GM18867 (cell line): ENCODE measurements around the gene CYP46A1.
A peak's percentile ranks its signal among the peaks of the same experiment; 100 is the strongest.

Experiments used
- ATAC-seq: cut with Tn5 transposase; IDR thresholded peaks from one replicate; pipeline ENCODE4 v1.9.1; 2021; ENCODE audit warnings: mild to moderate bottlenecking, moderate library complexity; ENCODE audit not compliant: unreplicated experiment

The CYP46A1 gene

DNA sequence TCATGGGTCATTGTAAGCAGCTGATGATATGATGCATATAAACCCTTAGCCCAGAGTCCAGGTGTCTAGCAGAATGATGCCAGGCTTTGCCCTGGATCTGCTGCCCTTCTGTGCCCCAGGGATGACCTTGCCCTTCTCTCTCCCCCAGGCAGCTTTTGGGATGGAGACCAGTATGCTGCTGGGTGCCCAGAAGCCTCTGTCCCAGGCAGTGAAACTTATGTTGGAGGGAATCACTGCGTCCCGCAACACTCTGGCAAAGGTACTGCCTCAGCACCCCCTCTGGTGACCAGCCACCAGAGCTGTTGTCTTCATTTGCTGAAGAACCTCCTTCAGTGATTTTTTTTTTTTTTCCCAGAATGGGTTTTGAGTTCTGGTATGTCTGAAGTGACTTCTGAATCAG, 23.3 kb downstream of the CYP46A1 start:
- ATAC-seq = no peak

DNA sequence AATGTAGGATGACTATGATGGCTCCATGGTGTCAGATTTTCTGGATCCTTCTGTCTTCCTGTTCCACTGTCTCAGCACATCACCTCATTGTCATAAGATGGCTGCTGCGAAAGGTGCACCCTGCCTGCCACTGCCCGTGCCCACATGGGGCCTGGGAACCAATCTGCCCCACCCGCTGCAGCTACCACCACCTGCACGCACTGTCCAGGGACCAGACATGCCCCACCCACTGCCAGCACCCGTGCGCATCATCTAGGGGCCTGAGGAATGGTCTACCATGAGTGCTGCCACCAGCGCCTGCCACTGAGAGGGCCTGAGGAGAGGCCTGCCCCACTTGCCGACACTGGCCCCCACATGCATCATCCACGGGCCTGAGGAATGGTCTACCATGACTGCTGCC, 23.8 kb downstream of the CYP46A1 start:
- ATAC-seq = no peak

DNA sequence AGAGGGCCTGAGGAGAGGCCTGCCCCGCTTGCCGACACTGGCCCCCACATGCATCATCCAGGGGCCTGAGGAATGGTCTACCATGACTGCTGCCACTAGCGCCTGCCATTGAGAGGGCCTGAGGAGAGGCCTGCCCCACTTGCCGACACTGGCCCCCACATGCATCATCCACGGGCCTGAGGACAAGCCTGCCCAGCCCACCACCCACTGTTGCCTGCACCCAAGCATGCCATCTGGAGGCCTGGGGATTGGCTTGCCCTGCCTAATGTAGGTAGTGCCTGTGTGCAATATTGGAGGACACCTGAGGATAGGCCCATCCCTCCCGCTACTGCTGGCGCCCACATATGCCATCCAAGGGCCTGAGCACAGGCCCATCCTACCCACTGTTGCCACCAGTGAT, 24.4 kb downstream of the CYP46A1 start:
- ATAC-seq = no peak

DNA sequence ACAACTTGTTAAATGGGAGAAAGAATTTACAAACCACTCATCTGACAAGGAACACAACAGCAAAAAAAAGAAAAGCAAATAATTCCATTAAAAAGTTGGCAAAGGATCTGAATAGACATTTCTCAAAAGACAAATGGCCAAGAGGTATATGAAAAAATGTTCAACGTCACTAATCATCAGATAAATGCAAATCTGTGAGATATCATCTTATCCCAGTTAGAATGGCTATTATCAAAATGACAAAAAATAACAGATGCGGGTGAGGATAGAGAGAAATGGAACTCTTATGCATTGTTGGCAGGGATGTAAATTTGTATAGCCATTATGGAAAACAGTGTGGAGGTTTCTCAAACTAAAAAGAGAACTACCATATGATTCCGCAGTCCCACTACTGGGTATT, 29.9 kb downstream of the CYP46A1 start:
- ATAC-seq = no peak

DNA sequence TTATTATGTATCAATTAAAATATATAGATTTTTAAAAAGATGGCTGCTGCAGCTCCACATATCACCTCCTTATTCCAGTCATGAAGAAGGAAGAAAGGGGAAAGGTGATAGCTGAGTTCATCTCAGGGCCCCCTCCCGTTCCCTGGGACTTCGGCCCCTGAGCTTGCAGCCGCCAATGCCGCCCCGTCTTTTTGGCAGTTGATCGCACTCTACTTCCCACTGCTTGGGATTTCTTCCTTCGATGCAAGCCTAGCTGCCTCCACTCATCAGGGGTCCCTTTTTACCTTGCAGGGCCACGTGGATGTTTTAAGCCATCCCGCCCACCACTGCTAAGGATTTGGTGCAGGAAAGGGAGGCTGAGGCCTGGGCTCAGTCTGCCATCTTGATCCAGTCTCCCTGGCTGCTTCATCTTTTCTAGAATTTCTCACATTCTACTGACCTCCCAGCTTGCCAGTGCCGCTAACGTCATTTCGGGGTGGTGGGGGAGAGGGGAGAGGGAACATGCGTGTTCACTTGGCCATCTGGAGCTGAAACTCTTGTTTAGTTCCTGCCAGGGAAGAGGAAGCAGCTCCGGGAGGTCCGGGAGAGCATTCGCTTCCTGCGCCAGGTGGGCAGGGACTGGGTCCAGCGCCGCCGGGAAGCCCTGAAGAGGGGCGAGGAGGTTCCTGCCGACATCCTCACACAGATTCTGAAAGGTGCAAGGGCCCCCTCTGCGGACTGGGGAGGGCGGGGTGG, 31.3 kb downstream of the CYP46A1 start:
- no peak for ATAC-seq

DNA sequence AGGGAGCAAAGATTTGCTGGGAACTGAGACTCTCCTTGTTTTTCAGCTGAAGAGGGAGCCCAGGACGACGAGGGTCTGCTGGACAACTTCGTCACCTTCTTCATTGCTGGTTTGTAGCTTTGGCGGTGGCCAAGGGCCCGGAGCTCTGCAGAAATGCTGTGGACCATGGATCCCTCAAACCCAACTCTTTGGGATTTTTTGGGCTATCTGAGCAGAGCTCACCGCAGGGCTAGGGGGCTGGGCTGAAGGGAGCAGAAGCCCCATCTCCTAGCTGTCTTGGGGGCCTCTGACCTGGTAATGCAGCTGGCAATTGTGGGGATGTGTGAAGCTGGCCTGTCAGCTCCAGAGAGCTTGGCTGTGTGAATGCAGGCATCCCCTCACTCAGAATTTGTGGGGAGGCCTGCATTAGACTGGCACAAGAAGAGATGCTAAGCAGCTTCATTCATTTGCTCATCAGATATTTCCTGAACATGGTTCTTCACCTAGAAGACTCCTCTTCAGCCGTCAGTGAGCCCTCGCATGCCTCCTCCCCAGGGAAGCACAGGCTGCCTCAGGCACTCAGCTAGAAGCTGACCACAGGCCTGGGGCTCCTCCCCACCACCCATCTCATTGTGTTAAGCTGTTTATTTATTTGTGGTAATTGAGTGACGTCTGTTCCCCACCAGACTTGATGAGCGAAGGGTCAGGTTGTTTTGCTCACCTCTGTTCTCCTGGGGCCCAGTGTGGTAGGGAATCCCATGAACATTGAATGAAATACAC, 32.2 kb downstream of the CYP46A1 start:
- ATAC-seq = no peak

DNA sequence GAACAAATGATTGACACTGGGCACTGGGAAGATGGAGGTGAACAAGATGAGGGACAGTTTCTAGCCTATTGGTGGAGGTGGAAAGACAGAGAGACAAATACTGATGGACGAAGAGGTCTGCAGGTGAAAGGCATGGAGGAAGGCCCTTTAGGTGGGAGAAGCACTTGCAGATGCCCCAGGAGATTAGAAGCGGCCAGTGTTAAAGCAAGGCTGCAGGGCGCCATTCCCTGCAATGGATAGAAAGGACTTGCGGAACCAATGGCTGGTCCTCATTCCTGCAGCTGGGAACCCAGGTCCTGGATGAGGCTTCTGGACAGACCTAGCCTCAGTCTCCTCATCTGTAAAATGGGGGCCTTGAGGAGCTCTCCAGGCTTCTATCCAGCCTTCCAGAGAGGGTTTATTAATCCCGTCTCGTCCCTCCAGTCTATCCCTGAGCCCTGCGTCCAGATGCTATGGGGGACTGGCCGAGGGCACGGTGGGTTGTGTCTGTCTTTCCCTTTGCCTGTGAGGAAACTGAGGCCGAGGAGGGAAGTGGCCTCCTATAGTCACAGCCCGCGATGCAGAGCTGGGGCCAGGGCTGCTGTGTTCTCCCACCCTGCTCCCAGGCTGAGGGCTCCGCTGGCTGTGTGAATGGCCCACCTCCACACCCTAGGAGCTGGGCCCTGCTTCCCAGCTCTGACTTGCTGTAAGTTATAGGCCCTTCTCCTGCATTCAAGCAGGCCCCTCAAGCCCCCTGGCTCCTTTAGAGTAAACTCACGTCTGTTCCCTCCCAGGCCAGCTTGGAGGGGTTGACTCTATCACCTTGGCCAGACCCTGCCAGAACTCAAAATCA, 33.0 kb downstream of the CYP46A1 start:
- no peak for ATAC-seq

DNA sequence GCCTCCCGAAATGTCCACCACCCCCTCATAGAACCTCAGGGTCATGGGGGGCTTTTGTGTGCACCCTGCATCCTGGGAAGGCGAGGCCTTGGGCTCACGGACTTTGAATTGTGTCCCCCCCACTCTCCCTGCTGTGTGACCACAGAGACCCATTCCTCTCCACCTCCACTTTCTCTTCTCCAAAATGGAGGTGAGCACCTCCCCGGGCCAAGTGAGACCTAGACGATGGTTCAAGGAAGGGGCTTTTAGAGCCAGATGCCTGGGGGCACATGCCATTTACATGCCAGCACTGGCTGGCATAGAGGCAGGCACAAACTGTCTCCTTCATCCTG, 33.5 kb downstream of the CYP46A1 start:
- ATAC-seq = no peak

DNA sequence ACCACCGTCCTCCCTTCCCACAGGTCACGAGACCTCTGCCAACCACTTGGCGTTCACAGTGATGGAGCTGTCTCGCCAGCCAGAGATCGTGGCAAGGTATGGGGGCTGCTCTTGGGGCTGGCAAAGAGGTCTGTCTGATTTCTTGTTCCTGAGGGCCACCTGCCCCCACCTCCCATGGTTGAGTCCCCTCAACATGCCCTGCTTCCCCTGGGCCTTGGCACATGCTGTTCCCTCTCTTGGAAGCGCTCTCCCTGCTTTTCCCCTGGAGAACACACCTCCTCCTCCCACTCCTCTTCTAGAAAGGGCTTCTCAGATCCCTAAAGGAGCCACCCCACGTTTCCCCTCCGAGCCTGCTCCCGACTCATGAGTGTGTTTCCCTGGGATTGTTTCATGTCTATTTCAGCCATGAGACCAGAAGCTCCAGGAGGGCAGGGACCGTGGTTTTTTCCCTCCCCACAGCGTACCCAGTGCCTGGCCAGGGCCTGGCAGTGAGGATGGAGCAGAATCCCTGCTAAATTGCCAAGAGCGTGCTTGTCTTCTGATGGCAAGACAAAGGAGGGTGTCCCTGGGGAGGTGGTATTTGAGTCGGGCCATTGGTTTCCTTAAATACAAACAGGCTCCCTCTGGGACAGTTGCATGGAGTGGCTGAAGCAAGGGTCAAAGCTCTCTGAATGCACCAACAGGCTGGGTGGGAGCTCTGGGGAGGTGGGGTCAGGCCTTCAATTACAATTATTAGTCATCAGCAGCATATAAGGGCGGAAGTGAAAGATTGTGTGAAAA, 34.1 kb downstream of the CYP46A1 start:
- peak; percentile 94 for ATAC-seq

DNA sequence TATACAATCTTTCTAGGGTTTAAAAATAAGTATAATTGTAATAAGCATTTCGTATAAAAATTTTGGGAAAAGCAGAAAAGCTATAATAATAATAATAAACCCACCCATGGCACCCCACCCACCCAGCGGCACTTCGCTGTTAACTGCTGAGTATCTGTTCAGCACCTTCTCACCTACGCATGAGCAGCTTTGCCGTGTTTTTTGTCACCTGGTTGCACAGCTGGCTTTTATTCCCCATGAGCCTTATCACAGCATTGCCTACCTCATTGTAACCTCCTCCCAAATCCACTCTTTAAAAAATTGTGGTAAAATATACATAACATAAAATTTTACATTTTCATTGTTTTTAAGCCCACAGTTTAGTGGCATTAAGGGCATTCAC, 34.7 kb downstream of the CYP46A1 start:
- ATAC-seq = peak; percentile 55

DNA sequence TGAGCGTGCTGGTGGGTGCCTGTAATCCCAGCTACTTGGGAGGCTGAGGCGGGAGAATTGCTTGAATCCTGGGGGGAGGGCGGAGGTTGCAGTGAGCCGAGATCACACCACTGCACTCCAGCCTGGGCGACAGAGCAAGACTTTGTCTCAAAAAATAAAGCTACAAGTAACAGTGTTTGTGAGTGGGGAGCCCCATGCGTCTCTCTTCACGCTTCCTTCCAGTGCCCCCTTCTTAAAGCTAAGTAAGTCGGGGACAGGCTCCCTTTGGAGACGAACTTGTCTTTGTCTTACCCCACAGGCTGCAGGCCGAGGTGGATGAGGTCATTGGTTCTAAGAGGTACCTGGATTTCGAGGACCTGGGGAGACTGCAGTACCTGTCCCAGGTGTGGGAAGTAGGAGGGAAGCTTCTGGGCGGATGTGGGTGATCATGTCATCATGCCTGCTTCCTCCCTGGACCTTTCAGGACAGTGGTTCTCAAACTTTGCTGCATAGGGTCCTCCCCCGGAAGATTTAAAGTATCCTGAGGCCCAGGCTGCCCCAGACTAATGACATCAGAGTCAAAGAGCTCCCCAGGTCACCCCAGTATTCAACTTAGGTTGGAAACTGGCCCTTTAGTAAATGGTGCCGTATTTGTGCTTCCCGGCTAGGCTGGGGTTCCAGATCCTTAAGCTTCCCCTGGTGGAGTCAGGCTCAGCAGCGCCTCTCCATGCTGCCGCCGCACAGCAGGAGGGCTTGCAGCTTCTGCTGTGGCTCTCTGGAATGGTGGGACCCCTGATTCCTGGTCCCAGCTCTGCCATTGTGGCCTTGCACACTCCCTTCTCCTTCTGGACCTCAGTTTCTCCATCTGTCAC, 37.1 kb downstream of the CYP46A1 start:
- ATAC-seq = no peak

DNA sequence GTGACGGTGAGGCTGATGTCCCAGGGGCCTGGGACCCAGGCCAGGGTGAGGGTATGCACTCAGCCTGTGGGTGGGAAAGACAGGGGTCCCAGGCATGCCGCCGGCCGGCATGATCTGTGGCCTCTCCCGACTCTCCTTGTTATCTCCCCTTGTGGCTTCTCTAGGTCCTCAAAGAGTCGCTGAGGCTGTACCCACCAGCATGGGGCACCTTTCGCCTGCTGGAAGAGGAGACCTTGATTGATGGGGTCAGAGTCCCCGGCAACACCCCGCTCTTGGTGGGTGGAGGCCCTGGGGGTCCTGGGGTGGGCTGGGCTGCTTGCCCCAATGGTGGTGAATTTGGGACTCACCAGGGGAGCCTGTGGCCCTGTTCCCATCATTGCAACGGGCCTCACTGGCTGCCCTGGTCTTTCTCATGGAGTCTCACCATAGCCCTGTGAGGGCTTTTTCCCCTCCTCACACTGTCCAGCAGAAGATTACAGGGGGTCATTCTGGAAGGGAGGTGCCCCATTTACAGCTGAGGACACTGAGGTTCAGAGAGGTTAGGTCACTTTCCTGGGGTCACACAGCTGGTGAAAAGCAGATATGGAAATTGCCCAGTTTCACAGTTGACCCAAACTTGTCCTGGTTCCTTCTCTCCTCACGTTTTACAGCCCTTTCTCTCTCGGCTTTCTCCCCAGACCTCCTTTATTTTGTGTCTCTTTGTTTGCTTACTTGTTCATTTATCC, 37.9 kb downstream of the CYP46A1 start:
- no peak for ATAC-seq

DNA sequence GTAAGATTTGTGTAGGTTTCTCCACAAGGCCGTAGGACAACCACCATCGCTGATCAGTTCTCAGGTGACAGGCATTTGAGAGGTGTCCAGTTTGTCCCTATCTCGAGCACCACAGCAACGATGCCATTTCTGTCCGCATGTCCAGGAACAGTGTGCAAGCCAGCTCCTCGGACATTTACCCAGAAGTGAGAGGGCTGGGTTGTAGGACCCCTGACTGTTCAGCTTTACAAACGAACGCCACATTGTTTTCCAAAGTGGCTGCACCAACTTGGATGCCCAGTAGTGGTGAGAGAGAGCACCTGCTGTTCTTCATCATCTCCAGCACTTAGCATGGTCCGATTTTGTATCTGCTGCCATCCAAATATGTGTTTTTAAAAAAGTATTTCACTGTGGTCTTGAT, 38.6 kb downstream of the CYP46A1 start:
- no peak for ATAC-seq

DNA sequence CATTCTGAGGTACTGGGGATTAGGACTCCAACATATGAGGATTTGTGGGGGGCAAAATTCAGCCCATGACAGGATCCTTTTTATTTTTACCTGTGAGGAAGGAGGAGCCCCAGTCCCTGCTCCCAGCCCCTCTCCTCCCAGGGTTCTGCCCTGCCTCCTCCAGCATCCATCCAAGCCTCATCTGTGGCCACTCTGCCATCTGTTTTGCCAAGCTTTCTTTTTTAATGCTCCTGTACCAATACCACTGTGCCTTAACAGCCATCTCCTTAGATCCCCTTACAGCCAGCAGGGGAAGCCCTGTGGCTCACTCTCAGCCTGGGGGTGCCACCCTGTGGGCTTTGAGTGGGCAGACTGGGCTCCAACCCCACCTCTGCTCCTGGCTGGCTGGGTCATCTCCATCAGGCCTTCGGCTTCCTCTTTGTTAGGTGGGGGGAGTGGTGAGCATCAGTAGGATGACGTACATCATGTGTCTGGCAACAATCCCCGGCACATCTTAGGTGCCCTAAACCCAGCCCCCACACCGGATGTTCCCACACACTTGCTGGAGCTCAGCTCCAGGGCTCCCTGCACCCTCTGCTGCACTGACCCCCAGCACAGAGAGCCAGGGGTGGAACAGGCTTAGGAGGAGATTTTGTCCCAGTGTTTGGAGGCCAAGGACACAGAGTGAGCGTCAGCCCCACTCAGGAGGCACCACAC, 40.2 kb downstream of the CYP46A1 start:
- no peak for ATAC-seq

DNA sequence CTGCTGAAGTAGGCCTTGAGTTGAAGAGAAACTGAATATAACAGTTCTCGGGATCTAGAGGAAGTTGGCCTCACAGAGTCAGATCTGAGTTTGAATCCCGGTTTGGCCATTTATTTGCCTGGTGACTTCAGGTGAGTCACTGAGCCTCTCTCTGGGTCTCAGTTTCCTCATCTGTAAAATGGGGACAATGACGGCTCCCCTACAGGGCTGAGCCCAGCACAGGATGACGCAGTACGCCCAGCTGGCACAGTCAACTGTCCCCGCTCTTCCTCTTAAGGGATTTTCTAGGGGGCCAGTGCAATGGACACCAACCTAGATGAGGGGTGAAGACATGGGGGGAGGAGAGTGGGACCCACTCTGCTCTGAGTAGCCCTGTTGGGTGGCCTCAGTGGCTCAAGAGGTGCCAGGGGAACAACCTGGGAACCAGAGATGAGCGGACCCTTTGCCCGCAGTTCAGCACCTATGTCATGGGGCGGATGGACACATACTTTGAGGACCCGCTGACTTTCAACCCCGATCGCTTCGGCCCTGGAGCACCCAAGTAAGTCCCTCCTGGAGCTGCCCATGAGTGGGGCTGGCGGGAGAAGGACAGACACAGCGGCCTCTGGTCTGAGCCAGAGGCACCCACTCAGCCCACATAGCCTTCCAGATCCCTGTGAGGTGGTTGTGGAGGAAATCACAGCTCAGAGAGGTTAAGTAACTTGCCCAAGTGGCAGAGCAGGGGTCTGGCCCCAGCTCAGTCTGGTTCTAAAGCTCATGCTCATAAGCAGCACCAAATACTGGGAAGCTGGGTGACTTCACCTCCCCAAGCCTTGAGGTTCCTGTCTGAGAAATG, 41.1 kb downstream of the CYP46A1 start:
- ATAC-seq = no peak

DNA sequence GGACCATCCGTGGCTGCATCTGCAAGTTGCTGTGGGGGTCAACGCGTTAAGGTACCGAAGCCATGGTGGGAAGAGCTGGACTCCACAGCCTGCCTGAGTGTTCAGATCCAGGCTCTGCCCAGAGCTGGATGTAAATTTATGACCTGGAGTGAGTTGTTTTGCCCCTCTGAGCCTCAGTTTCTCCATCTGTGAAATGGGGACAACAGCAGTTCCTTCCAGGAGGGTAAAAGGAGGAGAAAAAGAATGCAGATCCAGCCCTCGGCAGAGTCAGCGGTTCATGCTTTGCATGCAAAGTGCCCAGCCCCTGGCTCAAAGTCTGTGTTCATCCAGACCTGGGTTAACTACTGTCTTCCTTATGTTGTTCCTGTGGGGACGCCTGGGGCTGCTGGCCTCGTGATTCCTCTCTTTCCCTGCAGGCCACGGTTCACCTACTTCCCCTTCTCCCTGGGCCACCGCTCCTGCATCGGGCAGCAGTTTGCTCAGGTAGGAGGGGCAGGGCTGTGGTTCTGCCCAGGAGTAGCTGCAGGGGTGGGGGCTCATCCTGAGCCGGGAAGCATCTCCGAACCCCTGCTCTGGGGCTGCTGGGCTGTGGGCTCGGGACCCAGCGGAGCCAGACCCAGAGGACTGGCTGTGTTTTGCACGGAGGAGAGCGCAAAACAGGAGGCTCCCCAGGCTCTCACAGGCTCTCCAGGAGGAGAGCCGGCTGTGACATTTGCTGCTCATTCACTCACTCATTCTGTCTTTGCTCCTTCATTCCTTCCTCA, 41.9 kb downstream of the CYP46A1 start:
- ATAC-seq = no peak

DNA sequence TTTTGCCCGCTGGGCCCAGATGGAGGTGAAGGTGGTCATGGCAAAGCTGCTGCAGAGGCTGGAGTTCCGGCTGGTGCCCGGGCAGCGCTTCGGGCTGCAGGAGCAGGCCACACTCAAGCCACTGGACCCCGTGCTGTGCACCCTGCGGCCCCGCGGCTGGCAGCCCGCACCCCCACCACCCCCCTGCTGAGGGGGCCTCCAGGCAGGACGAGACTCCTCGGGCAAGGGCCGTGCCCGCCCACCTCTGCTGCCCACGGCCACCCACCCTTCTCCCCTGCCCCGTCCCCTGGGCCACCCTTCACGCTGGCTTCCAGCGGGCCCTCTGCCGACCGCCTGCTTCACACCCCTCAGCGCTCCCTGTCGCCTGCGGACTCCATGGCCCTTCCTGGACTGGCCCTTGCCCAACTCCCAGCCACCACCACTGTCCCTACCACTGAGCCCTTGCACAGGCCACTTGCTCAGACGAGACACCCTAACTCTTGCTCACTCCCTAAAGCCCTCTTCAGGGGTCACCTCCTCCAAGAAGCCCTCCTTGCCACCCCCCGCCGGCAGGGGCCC, 42.5 kb downstream of the CYP46A1 start:
- ATAC-seq = no peak
